K562 (cell line): ENCODE data around the gene CAPS.

Experiments used
- FOXK1 ChIP-seq: sonication (generic); formaldehyde crosslinking; IDR thresholded peaks from 2 replicates; pipeline ENCODE4 v1.8.0; 2022; ENCODE audit warnings: missing genetic modification reagents, mild to moderate bottlenecking, borderline replicate concordance
- GABPA ChIP-seq: fragments of 200-800 bp; sonication (Bioruptor generic); conservative IDR thresholded peaks from 2 replicates; pipeline ENCODE4 v1.6.1; 2016; ENCODE audit warnings: low read depth, missing genetic modification characterization, missing compliant biosample characterization
- JUND ChIP-seq, 2 experiments: IDR thresholded peaks; 2 replicates in 1 of 2; 3 replicates in 1 of 2; pipeline ENCODE4 v1.6.1; 2011; ENCODE audit warnings: borderline replicate concordance in 2 of 2, low read depth in 2 of 2, low read length in 2 of 2, improper control_type of control experiment in 1 of 2, missing biosample characterization in 1 of 2, missing genetic modification characterization in 1 of 2, missing genetic modification reagents in 1 of 2
- STAT5B ChIP-seq: fragments of 250-450 bp; sonication (Bioruptor Pico); IDR thresholded peaks from 2 replicates; pipeline ENCODE4 v1.8.0; 2021; ENCODE audit warnings: mild to moderate bottlenecking, inconsistent platforms
- TRIM28 ChIP-seq: fragments of 450-650 bp; IDR thresholded peaks from 2 replicates; pipeline ENCODE4 v1.6.1; 2017
- XRCC5 ChIP-seq: fragments of 200-400 bp; formaldehyde crosslinking; IDR thresholded peaks from 2 replicates; pipeline ENCODE4 v1.6.1; 2017; ENCODE audit warnings: low read depth, mild to moderate bottlenecking, low read length

DNA sequence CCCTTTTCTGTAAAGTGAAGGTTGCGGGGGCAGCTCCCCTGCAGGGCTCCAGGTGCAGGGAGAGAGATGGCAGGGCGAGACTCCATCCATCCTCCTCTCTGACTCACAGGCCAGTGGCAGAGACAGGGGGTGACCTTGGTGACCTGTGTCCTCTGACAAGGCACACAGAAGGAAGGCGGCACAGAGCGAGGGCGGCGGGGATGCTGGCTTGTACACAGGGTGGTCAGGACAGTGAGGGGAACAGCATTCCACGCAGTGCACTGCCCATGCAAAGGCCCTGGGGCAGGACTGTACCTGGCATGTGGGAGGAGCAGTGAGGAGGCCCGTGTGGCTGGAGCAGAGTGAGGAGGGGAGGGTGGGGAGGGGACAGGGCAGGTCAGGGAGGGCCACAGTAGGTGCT lies 18.2 kb upstream of the CAPS start:
- no peak for TF ChIP-seq GABPA (tag)
- no peak for TF ChIP-seq JUND (IDR thresholded peaks at IDR 0.05; ENCODE audit: borderline replicate concordance, low read depth, low read length)
- TF ChIP-seq JUND (tag; IDR thresholded peaks at IDR 0.05; ENCODE audit: borderline replicate concordance, low read depth, low read length): no peak
- TF ChIP-seq XRCC5: no peak
- no peak for TF ChIP-seq TRIM28
- TF ChIP-seq FOXK1 (CRISPR knock-in tag): no peak
- TF ChIP-seq STAT5B (CRISPR knock-in tag): no peak
